ENCODE results near the gene TTC9B. TPM values are rescaled to one million over a fixed set of nuclear protein-coding genes. Genes with fewer than 3 reads are reported as not detected.
"Not testable (repeated sequence)": the region's sequence is repeated elsewhere in the genome, so short reads cannot be mapped to it uniquely, and the experiment has no call there.

TTC9B gene
- total and polyA plus RNA-seq, 7 donors, result 0.06 TPM; not detected in 6

GRCh38 chr19:40219721-40220276 is 1.6 kb upstream of the TTC9B start:
- intact Hi-C loops (cut with DNase I), result loop anchor here (2.0 to 5.0 kb wide), 2 partner anchors 77 to 79 kb away; no protein-coding TSS in a partner anchor
- H3K27me3 ChIP-seq (ENCODE audit: insufficient read depth in 3 of 3, low read length in 2 of 3), result peaks cover 0 to 68% (median 15%) of the 10 kb centered on the region in 3 donors
- DNase-seq (no peak), ATAC-seq (peak in 3 of 4 donors; percentile 41 to 52 (median 51))
- H3K4me3 ChIP-seq, result peak overlapping the region; percentile 28
- H3K36me3 ChIP-seq (ENCODE audit: insufficient read depth in 1 of 2, low read depth in 1 of 2), result no peaks in the 10 kb centered on the region
- 33 to 34% (median 34%) methylated on average over 8 of the region's 8 CpGs for WGBS, 3 donors
- peaks cover 9% of the 10 kb centered on the region for H3K4me1 ChIP-seq
- no peak overlapping the region for H3K27ac ChIP-seq
- TF ChIP-seq, protein P1, sequence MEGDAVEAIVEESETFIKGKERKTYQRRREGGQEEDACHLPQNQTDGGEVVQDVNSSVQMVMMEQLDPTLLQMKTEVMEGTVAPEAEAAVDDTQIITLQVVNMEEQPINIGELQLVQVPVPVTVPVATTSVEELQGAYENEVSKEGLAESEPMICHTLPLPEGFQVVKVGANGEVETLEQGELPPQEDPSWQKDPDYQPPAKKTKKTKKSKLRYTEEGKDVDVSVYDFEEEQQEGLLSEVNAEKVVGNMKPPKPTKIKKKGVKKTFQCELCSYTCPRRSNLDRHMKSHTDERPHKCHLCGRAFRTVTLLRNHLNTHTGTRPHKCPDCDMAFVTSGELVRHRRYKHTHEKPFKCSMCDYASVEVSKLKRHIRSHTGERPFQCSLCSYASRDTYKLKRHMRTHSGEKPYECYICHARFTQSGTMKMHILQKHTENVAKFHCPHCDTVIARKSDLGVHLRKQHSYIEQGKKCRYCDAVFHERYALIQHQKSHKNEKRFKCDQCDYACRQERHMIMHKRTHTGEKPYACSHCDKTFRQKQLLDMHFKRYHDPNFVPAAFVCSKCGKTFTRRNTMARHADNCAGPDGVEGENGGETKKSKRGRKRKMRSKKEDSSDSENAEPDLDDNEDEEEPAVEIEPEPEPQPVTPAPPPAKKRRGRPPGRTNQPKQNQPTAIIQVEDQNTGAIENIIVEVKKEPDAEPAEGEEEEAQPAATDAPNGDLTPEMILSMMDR (IDR thresholded peaks at IDR 0.05), result no peak
- no peaks in the 10 kb centered on the region for H3K9me3 ChIP-seq

GRCh38 chr19:40219029-40219428 is 845 bp upstream of the TTC9B start:
- intact Hi-C loops (cut with DNase I); ATAC-seq; H3K4me3 ChIP-seq; H3K4me1 ChIP-seq; H3K9me3 ChIP-seq; DNase-seq; H3K36me3 ChIP-seq (ENCODE audit: insufficient read depth in 1 of 2, low read depth in 1 of 2); H3K27ac ChIP-seq: not testable (repeated sequence)
- WGBS, 3 donors, result 79 to 84% (median 81%) methylated on average over 4 of the region's 4 CpGs
- peaks cover 0 to 60% (median 12%) of the 10 kb centered on the region in 3 donors for H3K27me3 ChIP-seq (ENCODE audit: insufficient read depth in 3 of 3, low read length in 2 of 3)

- DNase-seq (peak; percentile 41 to 74), ATAC-seq (peak; percentile 35 to 67 (median 42))
- Histone ChIP-seq H3K27me3 (ENCODE audit: insufficient read depth in 3 of 3, low read length in 2 of 3) (peaks cover 0 to 44% (median 8%) of the 10 kb centered on the region in 3 donors), H3K27ac (no peak overlapping the region), H3K9me3 (no peaks in the 10 kb centered on the region), H3K4me1 (peaks cover 9% of the 10 kb centered on the region), H3K36me3 (ENCODE audit: insufficient read depth in 1 of 2, low read depth in 1 of 2) (peaks cover 0 to 7% of the 10 kb centered on the region in 2 donors), H3K4me3 (peak overlapping the region; percentile 34)
- TF ChIP-seq, protein P1 (IDR thresholded peaks at IDR 0.05), result peak; percentile 50
- intact Hi-C loops (cut with DNase I), result no loop called here
- 6 to 7% (median 6%) methylated on average over 41 to 54 of the region's 54 CpGs for WGBS, 3 donors
Observed at GRCh38 chr19:40217027-40217810, 965 bp downstream of the TTC9B start.

DNA sequence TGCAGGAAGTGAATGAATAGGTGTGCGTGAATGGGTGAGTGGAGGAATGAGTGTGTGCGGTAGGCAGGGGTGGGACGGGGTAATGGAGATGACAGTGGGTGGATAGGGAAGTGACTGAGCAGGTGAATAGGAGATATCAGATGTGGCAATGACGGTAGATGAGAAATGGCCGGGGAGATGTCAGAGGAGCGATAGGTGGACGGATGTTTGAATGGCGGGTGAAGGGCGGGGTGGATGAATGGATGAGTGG is 1.5 kb downstream of the TTC9B start:
- DNase-seq (no peak), ATAC-seq (peak in 2 of 4 donors; percentile 4 to 12)
- Histone ChIP-seq H3K4me3 (no peak overlapping the region), H3K4me1 (peaks cover 9% of the 10 kb centered on the region), H3K9me3 (no peaks in the 10 kb centered on the region), H3K36me3 (ENCODE audit: insufficient read depth in 1 of 2, low read depth in 1 of 2) (peaks cover 0 to 12% of the 10 kb centered on the region in 2 donors), H3K27me3 (ENCODE audit: insufficient read depth in 3 of 3, low read length in 2 of 3) (peaks cover 0 to 44% (median 8%) of the 10 kb centered on the region in 3 donors), H3K27ac (no peak overlapping the region)
- 21 to 27% (median 22%) methylated on average over 8 to 9 of the region's 9 CpGs for WGBS, 3 donors
- TF ChIP-seq, protein P1 (IDR thresholded peaks at IDR 0.05), result no peak
- intact Hi-C loops (cut with DNase I), result no loop called here

DNA sequence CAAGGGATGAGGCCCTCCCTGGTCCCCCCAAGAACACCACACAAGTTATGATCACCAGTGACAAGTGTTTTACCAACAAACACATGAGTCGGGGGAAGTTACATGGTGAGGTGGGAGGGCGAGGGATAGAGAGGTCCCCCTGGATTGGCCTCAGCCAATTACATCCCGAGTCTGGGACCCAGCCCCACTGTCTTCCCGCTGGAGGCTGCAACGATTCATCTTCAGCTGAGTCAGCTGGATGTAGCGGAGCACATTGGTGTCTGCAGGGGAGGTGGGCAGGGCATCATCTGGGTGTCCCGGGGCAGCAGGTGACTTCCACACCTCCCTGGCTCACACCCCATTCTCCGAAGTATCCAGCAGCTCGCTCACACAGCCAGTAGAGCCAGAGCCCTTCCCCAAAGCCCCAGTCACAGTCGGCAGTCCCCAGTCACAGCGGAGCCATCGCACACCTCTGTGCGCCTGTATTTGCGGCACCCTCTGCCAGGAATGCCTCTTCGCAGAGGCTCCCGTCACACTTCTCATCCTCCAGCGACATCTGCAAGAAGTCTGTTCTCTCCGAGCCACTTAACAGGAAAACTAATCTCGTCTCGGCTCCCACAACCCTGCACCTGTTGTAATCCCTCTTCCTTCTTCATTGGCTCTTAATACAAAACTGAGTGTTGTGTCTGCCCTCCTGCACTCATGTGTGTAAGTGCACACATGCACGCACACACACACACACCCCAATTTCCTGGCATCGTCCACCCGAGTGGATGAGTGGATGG is 2.0 kb downstream of the TTC9B start:
- Histone ChIP-seq H3K36me3 (ENCODE audit: insufficient read depth in 1 of 2, low read depth in 1 of 2) (peaks cover 0 to 17% of the 10 kb centered on the region in 2 donors), H3K27me3 (ENCODE audit: insufficient read depth in 3 of 3, low read length in 2 of 3) (peaks cover 0 to 42% (median 8%) of the 10 kb centered on the region in 3 donors), H3K27ac (no peak overlapping the region), H3K4me1 (peaks cover 9% of the 10 kb centered on the region), H3K9me3 (no peaks in the 10 kb centered on the region), H3K4me3 (no peak overlapping the region)
- TF ChIP-seq, protein P1 (IDR thresholded peaks at IDR 0.05), result no peak
- WGBS, 3 donors, result 15 to 25% (median 22%) methylated on average over 23 of the region's 23 CpGs
- ATAC-seq (peak in 1 of 4 donors; percentile 11), DNase-seq (no peak)
- intact Hi-C loops (cut with DNase I), result no loop called here
